PFSK-1 (cell line): ENCODE results near the gene MYO9A.

Experiments used
- FOXP2 ChIP-seq: optimal IDR thresholded peaks from 2 replicates; pipeline ENCODE3; 2011; ENCODE audit warnings: borderline replicate concordance, control low read depth, inconsistent platforms; ENCODE audit not compliant: insufficient read depth; ENCODE audit errors: extremely low read length, extremely low read depth
- POLR2AphosphoS5 ChIP-seq: IDR thresholded peaks from 2 replicates; pipeline ENCODE4 v1.6.1; 2012; ENCODE audit warnings: low read depth, mild to moderate bottlenecking, control low read depth, low read length, moderate library complexity
- REST ChIP-seq, 2 experiments: IDR thresholded peaks; 2 replicates each; pipeline versions ENCODE4 v1.6.1 to v1.8.0; 2011 to 2012; ENCODE audit warnings: low read depth in 2 of 2, low read length in 2 of 2, control low read depth in 1 of 2, inconsistent platforms in 1 of 2, mild to moderate bottlenecking in 1 of 2, moderate library complexity in 1 of 2; ENCODE audit not compliant: insufficient read depth in 1 of 2
- SIN3A ChIP-seq: IDR thresholded peaks from 2 replicates; pipeline ENCODE4 v1.6.1; 2012; ENCODE audit warnings: mild to moderate bottlenecking, low read length, moderate library complexity, borderline replicate concordance; ENCODE audit not compliant: insufficient read depth
- TAF1 ChIP-seq: IDR thresholded peaks from 2 replicates; pipeline ENCODE4 v1.6.1; 2012; ENCODE audit warnings: low read length, control low read depth, borderline replicate concordance; ENCODE audit not compliant: insufficient read depth

Gene MYO9A

GRCh38 chr15:72005483-72005882 is 112.5 kb downstream of the MYO9A start:
- TF ChIP-seq SIN3A = no peak
- TF ChIP-seq POLR2AphosphoS5 = no peak
- TF ChIP-seq FOXP2 = no peak
- TF ChIP-seq TAF1 = no peak
- TF ChIP-seq REST (IDR thresholded peaks at IDR 0.05; ENCODE audit: insufficient read depth in 1 of 2, low read depth in 2 of 2, low read length in 2 of 2) = no peak

GRCh38 chr15:71999807-72000206 is 118.1 kb downstream of the MYO9A start:
- TF ChIP-seq TAF1 (no peak), FOXP2 (no peak), POLR2AphosphoS5 (no peak), SIN3A (no peak), REST (IDR thresholded peaks at IDR 0.05; ENCODE audit: insufficient read depth in 1 of 2, low read depth in 2 of 2, low read length in 2 of 2) (no peak)

GRCh38 chr15:71997691-71998090 is 120.3 kb downstream of the MYO9A start:
- TF ChIP-seq FOXP2 (no peak), POLR2AphosphoS5 (no peak), SIN3A (no peak), REST (IDR thresholded peaks at IDR 0.05; ENCODE audit: insufficient read depth in 1 of 2, low read depth in 2 of 2, low read length in 2 of 2) (no peak), TAF1 (no peak)

GRCh38 chr15:71975816-71976150 is 142.2 kb downstream of the MYO9A start:
- TF ChIP-seq SIN3A (no peak), FOXP2 (no peak), POLR2AphosphoS5 (no peak), REST (IDR thresholded peaks at IDR 0.05; ENCODE audit: insufficient read depth in 1 of 2, low read depth in 2 of 2, low read length in 2 of 2) (no peak), TAF1 (no peak)

- no peak for TF ChIP-seq POLR2AphosphoS5
- no peak for TF ChIP-seq SIN3A
- no peak for TF ChIP-seq REST (IDR thresholded peaks at IDR 0.05; ENCODE audit: insufficient read depth in 1 of 2, low read depth in 2 of 2, low read length in 2 of 2)
- TF ChIP-seq FOXP2 = no peak
Measured at GRCh38 chr15:71974211-71974610, 143.7 kb downstream of the MYO9A start.
